GM18861 (cell line): ENCODE data around the gene AQP1.

ENCODE experiments used
- ATAC-seq: cut with Tn5 transposase; IDR thresholded peaks from one replicate; pipeline ENCODE4 v1.9.1; 2021; ENCODE audit not compliant: unreplicated experiment

Gene AQP1

DNA sequence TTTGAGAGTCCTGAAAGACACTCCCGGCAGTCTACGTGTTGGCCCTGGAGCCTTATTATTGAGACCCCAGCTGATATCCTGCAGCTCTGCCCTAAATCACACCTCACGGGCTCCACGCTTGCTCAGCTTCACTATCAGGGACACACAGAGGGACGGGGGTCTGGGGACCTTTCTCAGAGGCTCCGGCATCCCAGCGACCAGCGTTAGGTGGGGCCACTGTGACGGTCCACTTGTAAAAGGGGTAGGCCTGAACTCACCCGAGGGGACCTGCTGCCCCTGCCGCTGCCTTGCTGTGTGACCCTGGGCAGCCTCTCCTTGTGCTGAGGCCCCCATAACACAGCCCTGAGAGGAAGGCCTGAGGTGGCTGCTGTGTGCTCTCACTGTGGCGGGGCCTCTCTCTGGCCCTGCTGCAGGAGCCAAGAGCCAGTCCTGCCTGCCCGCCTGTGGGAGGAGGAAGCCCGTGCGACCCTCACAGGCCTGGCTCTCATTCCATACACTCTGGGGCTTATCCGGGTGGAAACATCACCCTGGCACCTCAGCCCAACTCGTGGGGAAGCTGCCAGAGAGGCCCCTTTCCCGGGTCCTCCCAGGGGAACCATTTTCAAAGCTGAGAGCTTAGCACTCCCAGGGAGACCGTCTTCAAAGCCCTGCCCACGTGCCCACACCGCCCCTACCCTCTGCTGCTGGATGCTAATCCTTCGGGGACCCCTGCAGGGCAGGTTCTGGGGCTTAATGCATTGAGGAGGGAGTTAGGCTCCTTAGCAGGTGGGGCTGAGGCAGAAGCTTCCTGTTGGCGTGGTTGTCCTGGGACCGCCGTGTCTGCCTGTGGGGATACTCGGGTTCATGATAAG is 21.7 kb downstream of the AQP1 start:
- ATAC-seq, result no peak

- no peak for ATAC-seq
These were observed 22.6 kb downstream of the AQP1 start for GRCh38 chr7:30934225-30934624.

DNA sequence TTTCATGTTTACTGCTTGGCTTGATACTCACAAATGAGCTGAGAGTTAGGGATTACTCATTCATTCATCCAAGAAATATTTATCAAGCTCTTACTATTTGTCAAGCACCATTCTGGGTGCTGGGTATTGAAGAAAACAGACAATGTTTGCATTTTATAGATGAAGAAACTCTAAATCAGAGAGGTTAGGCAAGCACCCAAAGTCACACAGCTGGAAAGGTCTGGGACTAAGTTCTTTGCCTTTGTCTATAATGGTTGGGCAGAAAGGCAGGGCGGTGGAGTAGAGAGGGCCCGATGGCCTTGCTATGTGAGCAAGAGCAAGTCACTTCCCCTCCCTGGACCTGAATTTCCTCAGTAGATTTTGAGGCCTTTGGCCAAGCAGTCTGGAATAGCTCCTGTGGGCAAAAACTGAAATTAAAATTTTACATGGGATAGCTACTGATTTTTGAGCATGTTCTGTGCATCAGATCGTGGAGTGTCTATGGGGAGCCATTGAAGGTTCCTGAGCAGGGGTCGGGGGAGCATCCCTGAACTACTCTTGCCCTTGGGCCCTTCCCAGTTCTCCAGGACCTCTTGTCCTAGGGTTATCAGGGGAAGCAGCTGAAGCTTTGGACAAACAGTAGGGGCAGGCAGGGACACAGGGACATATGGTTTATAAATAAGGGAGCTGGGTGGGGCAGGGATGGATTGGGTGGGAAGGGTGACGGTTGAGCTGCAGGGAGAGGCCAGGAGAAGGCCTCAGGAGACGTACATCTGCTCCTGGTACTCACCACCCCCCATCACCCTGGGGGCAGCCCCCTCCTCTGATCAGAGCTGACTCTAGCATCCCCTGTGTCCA is 23.3 kb downstream of the AQP1 start:
- no peak for ATAC-seq

DNA sequence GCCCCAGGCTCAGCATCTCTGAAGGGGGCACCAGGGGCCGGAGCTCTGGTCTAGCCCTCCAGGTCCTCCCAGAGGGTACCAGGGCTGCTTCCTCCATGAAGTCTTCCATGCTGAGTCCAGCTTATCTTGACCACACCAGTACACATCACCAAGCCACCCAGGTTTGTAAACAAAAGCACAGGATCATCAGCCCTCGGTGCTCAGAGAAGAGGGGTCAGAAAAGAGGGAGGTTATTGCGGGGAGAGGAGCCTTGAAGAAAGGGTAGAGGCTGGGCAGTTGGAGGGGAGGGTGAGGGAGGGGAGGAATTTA is 23.9 kb downstream of the AQP1 start:
- ATAC-seq, result no peak

GRCh38 chr7:30936650-30937245 is 25.1 kb downstream of the AQP1 start:
- ATAC-seq, result no peak

- ATAC-seq, result no peak
These were observed 25.8 kb downstream of the AQP1 start for GRCh38 chr7:30937416-30937815.

GRCh38 chr7:30938435-30939316 is 27.0 kb downstream of the AQP1 start:
- ATAC-seq, result peak; percentile 44

- no peak for ATAC-seq
These were observed 30.1 kb downstream of the AQP1 start for GRCh38 chr7:30941582-30942323.

DNA sequence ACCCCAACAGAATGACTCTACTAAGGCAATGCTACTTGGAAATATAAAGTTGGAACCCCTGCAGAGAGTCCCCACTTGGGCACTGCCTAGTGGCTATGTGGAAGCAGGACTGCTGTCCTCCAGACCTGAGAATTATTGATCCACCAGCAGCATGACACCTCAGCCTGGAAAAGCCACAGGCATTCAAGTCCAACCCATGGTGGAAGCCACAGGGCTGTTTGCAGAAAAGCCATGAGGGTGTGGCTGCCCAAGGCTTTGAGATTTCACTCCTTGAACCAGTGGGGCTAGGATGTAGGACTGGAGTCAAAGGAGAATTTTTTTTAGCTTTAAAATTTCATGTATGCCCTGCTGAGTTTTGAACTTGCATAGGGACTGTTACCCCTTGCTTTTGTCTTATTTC is 38.5 kb downstream of the AQP1 start:
- no peak for ATAC-seq

- ATAC-seq, result no peak
These were observed 43.3 kb downstream of the AQP1 start for GRCh38 chr7:30954914-30955313.

GRCh38 chr7:30956704-30957103 is 45.1 kb downstream of the AQP1 start:
- no peak for ATAC-seq

DNA sequence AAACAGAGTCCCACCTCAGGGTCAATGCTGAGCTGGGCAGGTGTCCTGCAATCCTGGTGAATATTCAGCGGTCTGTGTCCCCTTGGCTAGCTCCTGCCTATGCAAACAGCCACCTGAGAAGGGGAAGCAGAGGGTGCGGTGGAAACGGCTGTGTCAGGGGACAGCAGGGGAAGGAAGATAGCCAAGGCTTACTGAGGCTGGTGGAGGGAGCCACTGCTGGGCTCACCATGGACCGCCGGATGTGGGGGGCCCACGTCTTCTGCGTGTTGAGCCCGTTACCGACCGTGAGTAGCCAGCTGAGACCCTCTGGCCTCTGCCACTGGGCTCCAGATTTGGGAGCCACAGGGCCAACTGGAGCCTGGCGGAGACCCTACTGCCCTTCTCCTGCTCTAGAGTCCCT is 52.2 kb downstream of the AQP1 start, which contains the start of gene GHRHR:
TSS of gene GHRHR (plus strand) at position 112 of the 400 bp plus-strand sequence. CDS start at position 228, 116 bp downstream.
- no peak for ATAC-seq

- ATAC-seq, result no peak
These were observed 53.7 kb downstream of the AQP1 start for GRCh38 chr7:30965372-30965771.

DNA sequence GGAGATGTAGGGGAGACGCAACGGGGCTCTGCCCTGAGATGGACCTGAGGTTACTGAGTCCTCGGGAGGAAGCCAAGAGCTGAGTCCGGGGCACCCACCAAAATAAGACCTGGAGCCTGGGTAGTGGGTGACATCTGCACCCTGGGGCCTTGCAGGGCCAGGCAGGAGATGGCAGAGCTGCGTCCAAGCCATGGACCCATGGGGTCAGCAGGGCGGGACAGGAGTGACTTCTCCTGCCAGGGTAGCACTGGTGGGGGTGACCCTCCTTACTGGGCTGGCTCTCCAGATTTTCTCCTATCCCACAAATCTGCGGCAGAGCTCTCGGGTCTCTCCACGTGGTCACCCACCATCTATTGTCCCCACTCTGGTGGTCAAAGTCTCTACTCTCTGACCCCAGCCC is 54.2 kb downstream of the AQP1 start:
- no peak for ATAC-seq

DNA sequence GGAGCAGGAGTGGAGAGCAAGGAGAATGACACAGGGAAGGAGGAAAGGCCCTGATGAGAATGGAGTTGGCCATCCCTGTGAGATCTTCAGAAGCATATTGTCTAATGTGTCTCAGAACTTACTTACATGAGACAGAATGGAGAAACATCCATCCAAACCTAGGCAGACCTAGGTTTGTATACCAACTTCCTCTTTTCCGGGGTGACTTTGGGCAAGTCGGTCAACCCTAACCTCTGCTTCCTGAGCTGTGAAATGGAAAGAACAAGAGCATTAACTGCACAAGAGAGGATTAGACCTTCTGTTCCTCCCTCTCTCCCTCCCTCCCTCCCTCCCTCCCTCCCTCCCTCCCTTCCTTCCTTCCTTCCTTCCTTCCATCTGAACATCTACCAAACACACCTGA is 56.6 kb downstream of the AQP1 start:
- ATAC-seq, result peak; percentile 69

DNA sequence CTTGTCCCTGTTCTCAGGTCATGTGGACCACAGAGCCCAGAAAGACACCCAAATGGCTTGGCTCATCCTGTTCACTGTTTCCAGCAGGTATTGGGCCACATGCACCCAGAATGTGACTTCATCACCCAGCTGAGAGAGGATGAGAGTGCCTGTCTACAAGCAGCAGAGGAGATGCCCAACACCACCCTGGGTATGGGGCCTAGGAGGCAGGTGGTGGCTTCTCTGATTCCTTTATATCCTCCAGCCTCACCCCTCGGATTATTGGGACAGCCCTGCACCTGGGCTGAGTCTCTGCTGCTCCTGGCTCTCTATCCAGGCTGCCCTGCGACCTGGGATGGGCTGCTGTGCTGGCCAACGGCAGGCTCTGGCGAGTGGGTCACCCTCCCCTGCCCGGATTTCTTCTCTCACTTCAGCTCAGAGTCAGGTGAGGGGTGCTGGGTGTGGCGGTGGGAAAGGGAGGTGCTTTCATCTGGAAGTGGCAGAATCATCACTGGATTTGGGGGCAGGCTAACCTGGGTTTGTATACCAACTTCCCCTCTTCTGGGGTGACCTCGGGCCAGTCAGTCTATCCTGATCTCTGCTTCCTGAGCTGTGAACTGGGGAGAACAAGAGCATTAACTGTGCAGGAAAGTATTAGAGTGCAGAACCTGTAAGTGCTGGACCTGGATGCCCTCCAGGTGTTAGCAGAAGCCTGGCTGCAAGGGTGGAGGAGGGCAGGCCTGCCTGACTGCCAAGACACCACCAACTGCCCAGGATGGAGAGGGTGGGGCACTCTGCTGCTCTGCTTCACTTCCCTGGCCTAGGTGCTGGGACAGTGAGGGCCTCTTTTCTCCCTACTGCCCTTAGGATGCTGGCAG is 57.3 kb downstream of the AQP1 start:
- ATAC-seq, result no peak

GRCh38 chr7:30969604-30969970 is 57.9 kb downstream of the AQP1 start:
- no peak for ATAC-seq

DNA sequence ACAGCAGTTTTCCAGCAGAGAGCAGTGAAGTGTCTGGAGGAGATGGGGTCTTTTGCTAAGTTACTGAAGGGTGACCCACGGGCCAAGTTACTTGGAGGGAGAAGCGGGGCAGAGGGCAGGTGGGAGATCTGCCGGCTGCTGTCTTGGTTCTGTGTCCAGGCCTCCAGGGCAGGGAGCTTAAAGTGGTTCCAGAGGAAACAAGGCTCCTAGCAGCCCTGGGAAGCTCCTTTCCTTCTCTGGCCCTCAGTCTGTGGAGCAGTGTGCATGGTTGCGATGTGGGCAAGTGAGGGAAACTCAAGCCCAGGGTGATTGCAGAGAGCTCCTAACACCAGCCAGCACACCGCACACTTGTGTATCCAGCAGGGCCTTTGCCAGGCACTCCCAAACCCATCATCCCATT is 58.4 kb downstream of the AQP1 start:
- no peak for ATAC-seq

DNA sequence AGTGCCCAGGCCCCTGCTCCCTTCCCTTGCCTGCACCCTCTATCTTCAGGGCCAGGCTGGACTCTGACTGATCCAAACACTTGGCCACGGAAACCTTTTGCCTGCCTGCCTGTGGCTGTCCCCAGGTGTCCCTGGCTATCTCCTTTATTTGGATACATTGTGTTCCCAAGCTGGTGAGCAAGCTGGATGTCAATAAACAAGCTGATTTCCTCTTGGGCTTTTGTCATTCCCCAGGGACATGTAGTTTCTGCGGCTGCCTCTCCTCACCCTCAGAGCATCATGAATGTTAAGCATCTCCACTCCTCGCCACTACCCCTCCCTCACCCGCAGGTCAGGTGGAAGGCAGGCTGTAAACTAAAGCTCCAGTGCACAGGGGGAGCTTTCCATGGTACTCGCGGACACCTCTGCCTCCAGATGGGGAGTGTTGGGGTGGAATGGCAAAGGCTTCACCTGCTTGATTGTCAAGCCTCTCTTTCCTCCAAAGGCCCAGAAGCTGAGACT is 59.0 kb downstream of the AQP1 start:
- ATAC-seq, result peak; percentile 36
